Measurements from ENCODE around the gene NCKAP5L.
"Not testable (repeated sequence)": the region's sequence is repeated elsewhere in the genome, so short reads cannot be mapped to it uniquely, and the experiment has no call there.

Gene NCKAP5L

DNA sequence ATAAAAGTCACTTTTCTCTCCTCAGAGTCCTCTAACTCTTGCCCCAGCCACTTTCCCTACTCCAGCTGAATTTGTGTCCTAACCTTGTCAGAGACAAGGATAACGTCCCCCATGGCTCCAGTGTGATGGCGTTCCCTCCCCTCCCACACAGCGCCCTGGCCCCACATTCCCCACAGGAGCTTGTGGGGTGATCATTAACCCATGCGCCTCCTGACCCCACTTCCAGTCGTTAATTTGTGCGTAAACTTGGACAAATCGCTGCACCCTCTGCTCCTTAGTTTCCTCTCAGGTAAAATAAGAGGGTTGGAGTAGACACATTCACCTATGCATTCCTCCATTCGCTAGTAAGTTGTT, 37.5 kb upstream of the NCKAP5L start:
- no peak for DNase-seq

DNA sequence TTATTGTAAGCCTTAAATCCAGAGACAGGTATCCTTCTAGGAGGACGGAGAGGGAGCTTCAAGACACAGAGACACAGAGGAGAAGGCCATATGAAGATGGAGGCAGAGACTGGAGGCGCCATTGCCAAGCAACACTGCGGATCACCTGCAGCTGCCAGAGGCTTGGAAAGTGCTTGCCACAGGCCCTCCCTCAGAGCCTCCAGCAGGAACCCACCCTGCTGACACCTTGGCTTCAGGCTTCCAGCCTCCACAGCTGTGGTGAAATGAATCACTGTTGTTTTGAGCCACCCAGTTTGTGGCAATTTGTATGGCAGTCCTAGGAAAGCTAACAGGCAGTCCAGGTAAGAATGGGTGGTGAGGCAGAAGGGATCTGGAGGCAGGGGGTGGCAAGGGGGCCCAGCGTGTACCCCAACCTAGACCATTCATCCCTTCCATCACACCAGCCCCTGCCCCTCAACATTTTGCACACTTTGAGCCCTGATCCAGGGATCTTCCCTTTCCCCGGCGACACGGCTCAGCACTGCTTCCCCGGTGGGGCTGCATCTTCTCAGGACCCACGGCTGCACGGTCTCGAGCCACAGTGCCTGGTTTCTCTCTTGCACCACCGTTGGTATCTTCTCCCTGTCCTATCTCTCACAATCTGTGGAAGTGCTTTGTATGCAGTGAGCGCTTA, 37.0 kb upstream of the NCKAP5L start:
- DNase-seq: peak; percentile 32

DNA sequence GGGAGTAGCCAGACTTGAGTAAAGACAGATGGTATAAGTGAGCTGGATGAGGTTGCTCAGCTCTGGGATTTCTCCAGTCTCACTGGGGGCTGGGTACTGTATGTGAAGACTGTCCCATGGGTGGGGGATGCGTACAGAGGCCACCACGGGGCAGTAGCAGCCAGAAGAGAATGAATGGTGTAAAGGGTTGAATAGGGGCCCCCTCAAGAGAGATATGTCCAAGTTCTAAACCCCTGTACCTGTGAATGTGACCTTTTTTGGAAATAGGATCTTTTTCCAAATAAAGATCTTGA, 36.5 kb upstream of the NCKAP5L start:
- DNase-seq: no peak

DNA sequence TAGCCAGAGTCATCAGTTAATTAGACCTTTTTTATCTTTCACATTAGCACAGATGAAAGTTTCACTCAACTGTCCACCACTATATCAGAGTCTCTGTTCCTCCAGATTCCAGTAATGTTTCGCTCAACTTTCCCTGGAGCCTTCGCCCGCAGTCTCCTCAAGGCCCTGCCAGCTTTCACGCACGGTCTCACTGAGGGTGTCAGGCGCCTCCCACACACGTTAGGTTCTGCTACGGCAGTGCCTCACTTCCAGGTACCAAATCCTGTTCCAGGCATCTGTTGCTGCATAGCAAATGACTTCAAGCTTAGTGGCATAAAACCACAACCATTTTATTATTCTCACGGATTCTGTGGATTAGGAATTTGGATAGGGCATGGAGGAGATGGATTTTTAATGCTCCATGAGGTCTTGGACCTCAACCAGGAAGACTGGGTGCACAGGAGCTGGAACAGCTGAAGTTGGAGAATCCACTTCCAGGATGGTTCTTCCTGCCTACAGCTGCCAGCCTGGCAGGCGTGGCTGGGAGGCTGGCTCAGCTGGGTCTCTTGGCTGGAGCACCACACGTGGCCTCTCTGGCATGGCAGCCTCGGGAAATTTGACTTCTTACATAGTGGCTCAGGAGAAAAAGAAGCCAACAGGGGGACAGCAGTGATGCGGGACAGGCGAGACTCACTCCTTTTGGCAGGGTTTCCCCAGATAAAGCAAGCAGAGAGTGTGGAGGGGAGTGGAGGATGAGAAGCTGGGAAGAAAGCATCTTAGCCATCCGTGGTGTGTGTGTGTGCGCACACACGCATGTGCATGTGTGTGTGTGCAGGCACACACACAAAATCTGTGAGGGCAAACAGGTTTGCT, 36.0 kb upstream of the NCKAP5L start:
- peak; percentile 61 for DNase-seq

DNA sequence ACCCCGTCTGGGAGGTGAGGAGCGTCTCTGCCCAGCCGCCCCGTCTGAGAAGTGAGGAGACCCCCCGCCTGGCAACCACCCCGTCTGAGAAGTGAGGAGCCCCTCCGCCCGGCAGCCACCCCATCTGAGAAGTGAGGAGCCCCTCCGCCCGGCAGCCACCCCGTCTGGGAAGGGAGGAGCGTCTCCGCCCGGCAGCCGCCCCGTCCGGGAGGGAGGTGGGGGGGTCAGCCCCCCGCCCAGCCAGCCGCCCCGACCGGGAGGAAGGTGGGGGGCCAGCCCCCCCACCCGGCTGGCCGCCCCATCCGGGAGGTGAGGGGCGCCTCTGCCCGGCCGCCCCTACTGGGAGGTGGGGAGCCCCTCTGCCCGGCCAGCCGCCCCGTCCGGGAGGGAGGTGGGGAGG, 32.7 kb upstream of the NCKAP5L start:
- DNase-seq: not testable (repeated sequence)

DNA sequence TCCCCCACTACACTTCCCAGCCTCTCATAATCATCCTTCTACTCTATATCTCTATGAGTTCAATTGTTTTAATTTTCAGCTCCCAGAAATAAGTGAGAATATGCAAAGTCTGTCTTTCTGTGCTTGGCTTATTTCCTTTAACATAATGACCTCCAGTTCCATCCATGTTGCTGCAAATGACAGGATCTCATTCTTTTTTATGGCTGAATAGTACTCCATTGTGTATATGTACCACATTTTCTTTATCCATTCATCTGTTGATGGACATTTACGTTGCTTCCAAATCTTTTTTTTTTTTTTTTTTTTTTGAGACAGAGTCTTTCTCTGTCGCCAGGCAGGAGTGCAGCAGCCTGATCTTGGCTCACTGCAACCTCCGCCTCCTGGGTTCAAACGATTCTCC, 27.7 kb upstream of the NCKAP5L start:
- DNase-seq: not testable (repeated sequence)

DNA sequence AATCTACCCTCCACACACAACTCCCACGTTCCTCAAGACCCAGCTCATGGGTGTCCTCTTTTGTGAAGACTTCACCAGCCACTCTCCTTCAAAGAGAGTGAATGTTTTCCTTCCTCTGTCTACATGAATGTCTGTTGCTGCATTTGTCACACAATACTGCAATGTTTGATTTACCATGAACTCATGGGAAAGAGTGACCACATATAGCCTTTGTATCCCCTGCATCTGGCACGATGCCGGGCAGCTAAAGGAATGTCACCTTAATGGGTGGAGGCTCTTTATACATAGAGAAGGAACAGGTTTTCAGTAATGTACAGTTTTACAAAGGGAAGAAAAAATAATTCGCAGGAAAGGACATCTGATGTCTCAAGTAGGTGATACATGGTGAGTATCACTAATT, 26.8 kb upstream of the NCKAP5L start:
- DNase-seq: peak; percentile 9

DNA sequence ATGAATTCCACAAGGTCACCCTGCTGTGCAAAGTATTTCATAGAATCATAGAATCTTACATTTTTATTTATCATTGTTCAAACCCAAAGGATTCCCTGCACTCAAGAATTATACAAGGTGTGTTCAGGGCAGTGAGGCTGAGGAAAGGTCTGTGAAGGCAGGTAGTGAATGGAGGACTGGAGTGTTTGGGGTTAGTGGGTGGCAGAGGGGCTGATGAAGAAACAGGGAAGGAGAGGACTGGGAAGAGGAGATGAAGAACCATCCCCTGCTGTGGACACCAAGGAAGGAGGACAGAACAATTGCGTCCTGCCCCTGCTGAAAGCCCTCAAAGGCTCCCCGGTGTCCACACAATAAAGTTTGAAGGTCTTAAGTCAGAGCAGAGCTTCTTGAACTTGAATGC, 25.5 kb upstream of the NCKAP5L start:
- DNase-seq: peak; percentile 9

DNA sequence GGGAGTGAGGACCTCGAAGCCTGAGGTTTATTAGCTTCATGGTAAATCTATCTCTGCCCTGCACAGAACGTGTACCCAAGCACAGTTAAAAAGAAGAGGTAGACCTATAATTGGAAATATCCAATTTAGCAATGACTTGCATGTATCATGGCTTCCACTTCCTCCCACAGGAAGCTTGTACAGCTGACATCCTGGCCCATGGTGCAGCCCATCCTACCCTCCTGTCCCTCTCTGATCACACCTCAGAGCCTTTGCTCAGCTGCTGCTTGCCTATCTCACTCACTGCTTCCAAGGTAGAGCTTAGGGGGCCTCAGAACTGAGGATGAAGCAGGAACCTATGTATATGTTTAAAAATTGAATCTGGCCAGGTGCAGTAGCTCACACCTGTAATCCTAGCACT, 18.9 kb upstream of the NCKAP5L start:
- DNase-seq: no peak

DNA sequence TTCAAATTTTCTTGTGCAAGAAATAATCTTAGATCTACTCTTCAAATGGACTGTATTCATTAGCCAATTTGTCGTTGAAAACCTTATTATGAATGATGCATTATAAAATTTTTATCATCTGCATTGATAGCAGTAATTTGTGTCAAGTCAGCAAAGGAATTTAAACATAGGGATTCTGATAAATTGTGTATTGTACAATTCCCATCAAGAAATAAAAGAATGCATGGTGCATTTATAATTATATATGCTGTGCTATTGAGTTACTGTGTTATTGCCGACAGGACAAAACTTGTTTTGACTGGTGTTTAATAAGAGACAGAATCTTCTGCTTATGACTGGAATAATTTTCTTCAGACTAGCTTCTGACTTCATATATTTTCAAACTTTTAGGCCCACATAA, 17.8 kb upstream of the NCKAP5L start:
- no peak for DNase-seq

DNA sequence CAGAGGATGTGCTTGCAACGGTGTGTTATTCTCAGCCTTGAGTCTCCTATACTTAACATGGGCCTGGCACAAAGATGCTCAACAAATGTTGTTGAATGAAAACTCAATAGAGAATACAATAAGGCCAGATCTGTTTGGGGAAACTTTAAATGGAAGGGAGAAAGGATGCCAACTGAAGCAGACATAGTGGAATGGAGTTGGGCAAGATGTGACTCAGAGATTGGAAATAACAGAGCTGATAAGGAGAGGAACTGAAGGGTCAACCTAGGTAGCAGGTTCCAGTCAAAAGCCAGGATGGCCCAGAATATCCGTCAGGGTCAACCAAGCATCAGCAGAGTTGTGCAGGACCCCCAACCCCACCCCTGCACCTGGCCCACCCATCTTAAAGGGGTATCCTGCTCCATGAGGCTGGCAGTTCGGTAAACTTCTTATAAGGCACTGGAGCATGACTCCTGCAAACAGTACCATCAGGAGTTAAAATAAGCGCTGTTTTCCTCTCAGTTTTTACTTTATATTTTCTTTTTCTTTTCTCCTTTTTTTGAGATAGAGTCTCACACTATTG, 15.7 kb upstream of the NCKAP5L start:
- no peak for DNase-seq

DNA sequence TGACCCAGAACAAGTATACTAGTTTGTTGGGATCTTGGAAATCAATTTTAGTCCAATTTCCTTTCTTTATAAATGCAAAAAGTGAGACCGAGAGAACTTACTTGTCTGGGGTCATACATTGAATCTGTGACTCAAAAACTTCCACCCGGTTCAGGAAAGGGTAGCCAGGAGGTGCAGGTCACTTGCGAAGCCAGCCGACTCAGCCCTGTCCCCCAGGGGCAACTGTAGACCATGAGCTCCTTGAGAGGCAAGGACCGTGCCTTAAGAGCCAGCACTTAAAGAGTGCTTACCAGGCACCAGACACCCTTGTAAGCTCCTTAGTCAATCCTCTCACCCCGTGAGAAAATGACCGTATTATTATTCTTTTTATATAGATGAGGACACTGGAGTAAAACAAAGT, 15.2 kb upstream of the NCKAP5L start:
- no peak for DNase-seq

DNA sequence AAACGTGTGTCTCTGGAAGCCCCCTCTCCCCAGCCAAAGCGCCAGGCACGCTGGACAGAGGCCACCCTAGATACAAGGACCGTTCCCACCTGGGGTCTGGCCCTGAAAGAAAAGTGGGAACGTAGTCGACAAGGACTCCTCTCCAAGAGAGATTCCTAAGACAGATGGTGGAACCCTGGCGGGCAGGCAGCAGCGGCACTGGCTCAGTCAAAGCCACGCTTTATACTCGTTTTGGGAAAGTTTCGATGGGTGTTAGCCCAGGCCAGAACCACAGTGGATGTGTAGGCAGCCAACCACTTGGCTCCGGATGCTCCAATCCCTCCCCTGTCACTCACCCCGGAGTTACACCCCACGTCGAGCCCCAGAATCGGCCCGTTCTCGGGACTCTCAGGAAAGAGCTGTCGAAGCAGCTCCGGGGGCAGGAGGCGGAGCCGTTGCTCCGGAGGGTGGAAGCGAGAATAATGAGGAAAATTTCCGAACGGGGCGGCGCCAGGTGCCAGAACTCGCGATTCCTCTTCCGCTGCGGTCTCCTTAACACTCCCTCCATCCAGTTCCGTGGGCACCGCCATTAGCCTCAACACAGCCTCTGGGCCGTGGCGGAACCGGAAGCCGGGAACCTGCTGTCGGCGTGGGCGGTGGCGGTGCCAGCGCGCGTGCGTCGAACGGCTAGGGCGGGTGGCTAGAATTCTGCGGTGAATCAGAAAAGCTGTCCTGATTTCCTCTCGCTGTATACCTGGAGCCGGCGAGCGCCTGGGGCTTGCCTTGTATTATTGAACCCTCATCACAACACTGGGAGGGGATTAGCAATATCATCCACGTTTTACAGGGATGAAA, 14.5 kb upstream of the NCKAP5L start, which contains the start of gene BCDIN3D:
TSS of gene BCDIN3D (minus strand) at position 588 of the 834 bp plus-strand sequence. CDS start at position 569, 19 bp downstream.
- peak; percentile 94 for DNase-seq

DNA sequence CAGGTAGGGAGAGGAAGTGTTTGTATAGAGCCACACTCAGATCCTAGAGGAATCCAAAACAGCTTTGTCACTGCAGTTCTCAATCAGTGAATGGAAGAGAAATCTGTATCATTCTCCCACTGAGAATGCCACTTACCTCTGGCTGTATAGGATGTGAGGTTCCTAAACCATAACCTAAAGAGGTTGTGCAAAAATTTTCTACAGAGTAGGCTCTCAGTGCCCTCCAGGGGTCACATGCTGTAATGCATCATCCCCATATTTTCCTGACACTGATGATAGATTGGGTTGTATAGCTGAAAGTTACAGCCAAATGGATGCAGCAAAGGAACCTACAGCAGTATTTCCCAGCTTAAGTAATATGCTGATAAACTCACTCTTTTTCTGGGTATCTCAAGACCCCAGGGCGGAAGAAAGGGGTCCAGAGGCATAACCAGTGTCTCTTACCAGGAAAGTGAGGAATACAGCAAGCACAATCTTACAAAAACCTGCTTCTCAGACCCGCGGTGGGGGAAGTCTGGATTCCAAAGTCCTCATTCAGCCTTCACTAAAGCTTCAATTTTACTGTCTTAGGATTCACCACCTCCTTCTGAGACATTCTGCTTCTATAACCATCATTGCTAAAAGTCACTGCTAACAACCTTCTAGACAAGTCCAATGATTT, 10.9 kb upstream of the NCKAP5L start:
- peak; percentile 54 for DNase-seq

DNA sequence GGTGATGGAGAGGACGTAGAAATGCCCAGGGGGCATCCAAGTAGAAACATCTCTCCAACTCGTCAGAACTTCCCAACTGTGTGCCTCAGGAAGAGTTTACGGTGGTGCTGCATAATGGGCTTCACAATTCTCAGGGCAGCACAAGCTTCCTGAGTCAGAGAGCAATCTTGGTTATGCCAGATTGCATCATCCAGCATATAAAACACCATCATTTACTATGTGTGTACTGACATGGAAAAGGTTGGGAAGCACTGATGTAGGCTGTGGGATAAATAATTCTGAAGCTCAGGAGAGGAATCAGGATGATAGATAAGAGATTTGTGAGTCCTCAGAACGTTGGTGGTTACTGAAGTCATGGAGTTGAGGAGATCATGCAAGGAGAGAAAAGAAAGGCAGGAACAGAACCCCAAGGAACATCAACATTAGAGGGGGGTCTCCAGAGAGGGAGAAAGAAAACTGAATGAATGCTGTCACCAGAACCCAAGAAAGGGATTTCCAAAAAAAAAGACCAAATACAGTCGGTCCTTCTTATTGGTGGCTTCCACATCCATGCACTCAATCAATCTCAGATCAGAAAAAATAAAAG, 4.7 kb upstream of the NCKAP5L start:
- no peak for DNase-seq

DNA sequence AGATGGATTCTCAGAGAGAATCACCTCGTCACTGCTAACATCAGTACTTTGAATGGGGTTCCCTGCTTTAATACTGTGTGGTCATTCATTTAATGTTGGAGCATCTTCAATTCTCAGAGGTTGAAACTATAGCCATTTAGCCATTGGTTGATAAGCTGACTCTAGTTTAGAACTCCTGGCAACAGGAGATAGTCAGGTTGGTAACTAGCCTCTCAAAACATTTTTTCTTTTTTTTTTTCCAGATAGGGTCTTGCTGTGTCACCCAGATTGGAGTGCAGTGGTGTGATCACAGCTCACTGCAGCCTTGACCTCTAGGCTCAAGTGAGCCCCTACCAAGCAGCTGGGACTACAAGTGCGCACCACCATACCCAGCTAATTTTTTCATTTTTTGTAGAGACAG, 3.5 kb upstream of the NCKAP5L start:
- DNase-seq: no peak

DNA sequence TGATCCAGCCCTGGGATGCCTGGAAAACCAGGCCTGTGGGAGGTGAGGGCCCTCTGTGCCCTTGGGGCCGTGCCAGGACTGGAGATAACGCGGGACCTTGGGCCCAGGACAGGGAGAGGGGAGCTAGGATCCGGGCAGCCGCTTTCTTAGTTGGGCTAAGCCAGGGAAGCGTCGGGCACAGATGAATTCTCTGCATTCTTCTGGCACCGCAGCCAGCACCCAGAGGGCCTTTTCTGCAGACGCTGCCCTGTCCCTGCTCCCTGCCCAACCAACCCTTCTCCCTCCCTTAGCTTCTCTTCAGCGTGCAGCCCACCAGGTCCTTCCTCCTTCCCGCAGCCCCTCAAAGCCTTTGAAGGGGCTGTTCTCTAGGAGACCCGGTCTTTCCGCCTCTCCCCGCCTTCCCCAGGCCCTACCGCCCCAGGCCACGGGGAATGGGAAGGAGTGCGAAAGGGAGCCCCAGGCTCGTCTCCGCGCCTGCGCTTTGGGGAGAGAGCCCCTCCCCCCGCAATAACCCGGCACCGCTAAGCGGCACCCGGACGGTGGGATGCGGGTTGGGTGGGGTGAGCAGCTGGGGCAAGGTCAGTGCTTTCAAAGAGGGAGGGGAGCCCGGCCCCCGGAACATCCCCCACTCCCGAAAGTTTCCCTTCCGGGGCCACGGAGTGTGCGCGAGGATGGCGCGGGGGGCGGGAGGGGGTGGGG, 663 bp downstream of the NCKAP5L start:
- peak; percentile 85 for DNase-seq

DNA sequence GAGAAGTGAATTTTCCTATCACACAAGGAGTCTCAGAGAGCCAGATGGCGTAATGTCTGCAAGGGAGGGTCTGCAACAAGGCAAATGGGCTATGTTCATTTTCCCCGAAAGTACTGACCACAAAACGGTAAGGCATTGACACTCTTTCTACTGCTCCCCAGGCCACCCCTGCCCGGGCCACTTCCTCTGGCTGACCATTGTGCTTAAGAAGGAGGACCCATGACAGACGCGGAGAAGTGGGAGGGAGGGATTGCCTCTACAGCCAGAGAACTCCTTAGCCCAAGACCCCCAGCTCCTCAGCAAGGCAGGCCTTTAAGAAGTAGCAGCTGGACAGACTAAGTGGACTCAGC, 1.2 kb downstream of the NCKAP5L start:
- no peak for DNase-seq

DNA sequence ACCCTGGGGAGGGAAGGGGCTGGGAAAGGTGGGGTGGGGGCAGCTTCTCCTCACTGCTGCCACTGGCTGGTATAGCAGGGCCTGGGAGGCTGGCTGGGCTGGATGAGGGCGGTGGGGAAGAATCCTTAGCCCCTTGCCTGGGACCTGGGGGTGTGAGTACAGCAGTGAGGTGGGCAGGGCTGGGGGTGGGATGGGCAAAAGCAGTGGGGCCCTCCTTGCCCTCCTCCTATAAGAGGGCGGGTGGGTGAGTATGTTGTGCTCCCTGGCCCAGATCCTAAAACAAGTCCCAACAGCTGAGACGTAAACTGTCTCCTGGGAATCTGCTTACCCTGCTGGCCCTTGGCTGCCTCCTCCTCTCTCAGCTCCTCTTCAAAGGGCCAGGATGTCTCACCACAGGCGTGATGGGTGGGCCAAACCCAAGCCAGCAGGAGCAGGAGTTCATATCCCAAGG, 2.2 kb downstream of the NCKAP5L start:
- DNase-seq: no peak

DNA sequence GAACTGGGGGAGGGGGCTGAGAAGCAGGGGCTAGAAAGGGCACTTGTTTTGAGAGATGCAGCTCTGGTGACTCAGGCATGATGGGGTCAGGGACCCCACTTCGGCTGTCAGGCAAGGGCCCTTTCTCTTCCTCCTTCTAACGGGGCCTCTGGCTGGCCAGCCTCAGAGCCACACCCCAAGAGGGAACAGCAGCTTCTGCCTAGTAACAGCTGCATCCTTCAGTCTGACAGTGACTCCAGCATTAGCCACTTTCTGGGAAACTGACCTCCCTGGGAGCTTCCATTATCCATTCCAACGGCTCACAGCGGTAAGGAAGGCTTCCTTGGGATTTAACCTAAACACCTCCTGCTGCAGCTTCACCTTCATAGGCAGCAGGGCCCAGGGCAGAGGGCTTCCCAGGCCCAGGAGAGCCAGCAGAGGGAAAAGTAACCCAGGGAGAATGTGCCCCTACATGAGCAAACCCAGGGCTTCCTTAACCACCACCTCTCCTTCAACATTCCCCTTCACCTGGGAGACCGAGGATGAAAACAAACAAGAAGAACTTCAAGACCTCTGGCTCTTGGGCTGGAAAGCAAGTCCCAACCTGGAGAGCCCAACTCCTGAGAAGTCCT, 2.7 kb downstream of the NCKAP5L start:
- no peak for DNase-seq

DNA sequence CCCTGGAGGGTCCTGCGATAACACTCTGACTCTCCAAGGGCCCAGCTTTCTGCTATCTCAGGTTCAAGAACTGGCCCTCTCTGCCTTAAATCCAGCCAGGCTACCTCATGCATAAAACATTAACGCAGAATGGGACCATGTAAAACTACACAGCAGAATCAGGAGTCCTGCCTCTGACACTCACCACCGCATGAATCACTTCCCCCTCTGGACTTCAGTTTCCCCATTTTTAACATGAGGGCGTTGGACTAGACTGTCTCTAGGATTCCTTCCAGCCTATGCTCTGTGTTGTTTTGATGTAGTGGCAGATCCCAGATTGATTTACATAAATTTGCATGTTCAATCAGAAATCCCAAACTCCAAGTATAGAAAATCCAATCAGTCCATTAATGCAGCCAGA, 3.3 kb downstream of the NCKAP5L start:
- DNase-seq: no peak

All from right forelimb (tissue), 1 donor.